ENCODE data around the gene CCDC66. TPM values are rescaled to one million over a fixed set of nuclear protein-coding genes. Genes with fewer than 3 reads are reported as not detected.
A peak's percentile ranks its signal among the peaks of the same experiment; 100 is the strongest.

The CCDC66 gene
- total RNA-seq, 2 donors from 2014 or later: 24.9 to 49.2 TPM

GRCh38 chr3:56633181-56633580 lies 76.2 kb downstream of the CCDC66 start:
- Mint-ChIP-seq H3K36me3 (peaks cover 16% of the 10 kb centered on the region), H3K27ac (peak overlapping the region in 1 of 2 donors; percentile 57), H3K27me3 (no peaks in the 10 kb centered on the region)

GRCh38 chr3:56633602-56634535 lies 76.9 kb downstream of the CCDC66 start:
- Mint-ChIP-seq H3K27ac (peak overlapping the region in 1 of 2 donors; percentile 40), H3K4me1 (ENCODE audit: low read depth in 2 of 2) (peaks cover 4 to 7% of the 10 kb centered on the region in 2 donors), H3K27me3 (no peaks in the 10 kb centered on the region), H3K4me3 (no peak overlapping the region), H3K36me3 (peaks cover 16% of the 10 kb centered on the region), H3K9me3 (no peaks in the 10 kb centered on the region)
- DNase-seq (ENCODE audit: low spot score) (no peak), ATAC-seq (no peak)

More at GRCh38 chr3:56633181-56633580, 76.2 kb downstream of the CCDC66 start:
- no peaks in the 10 kb centered on the region for H3K9me3 Mint-ChIP-seq
- no peak overlapping the region for H3K4me3 Mint-ChIP-seq
- ATAC-seq (no peak), DNase-seq (ENCODE audit: low spot score) (no peak)
- H3K4me1 Mint-ChIP-seq (ENCODE audit: low read depth in 2 of 2): peaks cover 4 to 7% of the 10 kb centered on the region in 2 donors

GRCh38 chr3:56645407-56645806 lies 88.4 kb downstream of the CCDC66 start:
- H3K4me3 Mint-ChIP-seq: no peak overlapping the region
- no peak overlapping the region for H3K27ac Mint-ChIP-seq
- H3K36me3 Mint-ChIP-seq: peaks cover 26% of the 10 kb centered on the region
- H3K27me3 Mint-ChIP-seq: no peaks in the 10 kb centered on the region
- H3K4me1 Mint-ChIP-seq (ENCODE audit: low read depth in 2 of 2): peaks cover 13 to 19% of the 10 kb centered on the region in 2 donors
- ATAC-seq: no peak
- H3K9me3 Mint-ChIP-seq: no peaks in the 10 kb centered on the region
- no peak for DNase-seq (ENCODE audit: low spot score)

- Mint-ChIP-seq H3K4me1 (ENCODE audit: low read depth in 2 of 2) (peaks cover 12 to 20% of the 10 kb centered on the region in 2 donors), H3K27ac (peak overlapping the region; percentile 49 to 75)
Observed at GRCh38 chr3:56654460-56654859, 97.5 kb downstream of the CCDC66 start.

GRCh38 chr3:56655709-56656108 lies 98.7 kb downstream of the CCDC66 start:
- DNase-seq (ENCODE audit: low spot score) (no peak), ATAC-seq (no peak)
- no peaks in the 10 kb centered on the region for H3K9me3 Mint-ChIP-seq
- peak overlapping the region in 1 of 2 donors; percentile 81 for H3K27ac Mint-ChIP-seq
- H3K4me1 Mint-ChIP-seq (ENCODE audit: low read depth in 2 of 2): peaks cover 15 to 19% of the 10 kb centered on the region in 2 donors
- H3K4me3 Mint-ChIP-seq: no peak overlapping the region
- H3K36me3 Mint-ChIP-seq: peaks cover 47% of the 10 kb centered on the region
- H3K27me3 Mint-ChIP-seq: no peaks in the 10 kb centered on the region

More at GRCh38 chr3:56654460-56654859, 97.5 kb downstream of the CCDC66 start:
- ATAC-seq (no peak), DNase-seq (ENCODE audit: low spot score) (no peak)
- Mint-ChIP-seq H3K36me3 (peaks cover 39% of the 10 kb centered on the region), H3K9me3 (no peaks in the 10 kb centered on the region), H3K27me3 (no peaks in the 10 kb centered on the region), H3K4me3 (no peak overlapping the region)

- H3K27ac Mint-ChIP-seq: peak overlapping the region in 1 of 2 donors; percentile 19
Observed at GRCh38 chr3:56664823-56665222, 107.8 kb downstream of the CCDC66 start.

GRCh38 chr3:56667973-56668579 lies 111.1 kb downstream of the CCDC66 start:
- H3K27ac Mint-ChIP-seq: peak overlapping the region; percentile 32 to 45

More at GRCh38 chr3:56664823-56665222, 107.8 kb downstream of the CCDC66 start:
- no peaks in the 10 kb centered on the region for H3K27me3 Mint-ChIP-seq
- H3K4me3 Mint-ChIP-seq: no peak overlapping the region
- ATAC-seq: no peak
- no peaks in the 10 kb centered on the region for H3K9me3 Mint-ChIP-seq
- H3K4me1 Mint-ChIP-seq (ENCODE audit: low read depth in 2 of 2): peaks cover 17 to 19% of the 10 kb centered on the region in 2 donors
- DNase-seq (ENCODE audit: low spot score): no peak
- peaks cover 39% of the 10 kb centered on the region for H3K36me3 Mint-ChIP-seq

More at GRCh38 chr3:56667973-56668579, 111.1 kb downstream of the CCDC66 start:
- DNase-seq (ENCODE audit: low spot score) (no peak), ATAC-seq (peak in 1 of 2 donors; percentile 77)
- Mint-ChIP-seq H3K27me3 (no peaks in the 10 kb centered on the region), H3K4me3 (peak overlapping the region; percentile 21), H3K4me1 (ENCODE audit: low read depth in 2 of 2) (peaks cover 17 to 19% of the 10 kb centered on the region in 2 donors), H3K36me3 (peaks cover 43% of the 10 kb centered on the region), H3K9me3 (no peaks in the 10 kb centered on the region)

Other genes with a start within 250 kb of the CCDC66 start
- 1 to 10 TPM in 1 of 2 donors, under 1 TPM in 1; 0.33 to 1.2 TPM for gene ERC2, start 88.7 kb upstream of the CCDC66 start, total RNA-seq
- 10 to 100 TPM; 50.4 to 56.4 TPM for gene TASOR, start 126.1 kb downstream of the CCDC66 start, total RNA-seq
- 100 to 1,000 TPM in 1 of 2 donors, 10 to 100 TPM in 1; 42.9 to 102 TPM for gene ARHGEF3, start 244.8 kb downstream of the CCDC66 start, total RNA-seq

Measured in natural killer cell treated with Interleukin-12 subunit alpha and Interleukin-12 subunit beta and Interleukin-15 and Interleukin-18, amount 100 ng/mL, for 72 hours (primary cell).